Inferior parietal cortex (tissue), 1 donor: ENCODE measurements around the gene DPEP3.

Experiments
- DNase-seq: peaks from one replicate; pipeline ENCODE4 v3.0.0-alpha.2; 2016; ENCODE audit errors: extremely low spot score

DPEP3 gene

DNA sequence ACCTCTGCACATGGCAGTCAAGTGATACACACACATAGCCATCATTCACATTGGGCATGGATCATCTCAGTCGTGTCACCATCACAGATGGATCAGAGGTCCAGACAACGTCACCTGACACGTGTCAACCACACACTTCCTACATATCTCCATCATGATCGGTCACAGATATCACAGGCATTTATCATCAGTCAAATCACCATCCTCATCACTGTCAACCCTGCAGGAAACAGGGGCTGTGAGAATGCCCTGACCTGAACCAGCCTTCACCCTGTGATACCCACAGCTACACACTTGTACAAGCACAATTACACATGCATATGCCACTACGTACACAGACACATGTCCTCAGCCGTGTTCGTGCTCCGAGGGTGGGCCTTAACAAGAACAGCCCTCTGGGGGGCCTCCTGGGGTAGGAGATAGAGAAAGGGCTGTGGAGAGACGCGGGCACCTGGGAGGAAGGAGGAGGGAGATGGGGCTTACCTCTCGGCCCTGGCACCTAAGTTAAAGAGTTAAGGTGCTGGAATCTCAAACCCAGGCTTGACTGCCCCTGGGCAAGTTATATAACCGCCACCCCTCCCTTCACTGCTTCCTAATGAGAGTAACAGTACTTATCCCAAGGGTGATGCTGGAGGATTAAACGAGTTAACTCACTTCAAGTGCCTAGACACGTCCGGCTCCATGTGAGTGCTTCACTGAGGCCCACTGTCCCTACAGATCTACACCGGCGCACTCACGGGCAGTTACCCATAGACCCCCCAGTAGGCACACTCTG, 12.9 kb downstream of the DPEP3 start:
- no peak for DNase-seq

DNA sequence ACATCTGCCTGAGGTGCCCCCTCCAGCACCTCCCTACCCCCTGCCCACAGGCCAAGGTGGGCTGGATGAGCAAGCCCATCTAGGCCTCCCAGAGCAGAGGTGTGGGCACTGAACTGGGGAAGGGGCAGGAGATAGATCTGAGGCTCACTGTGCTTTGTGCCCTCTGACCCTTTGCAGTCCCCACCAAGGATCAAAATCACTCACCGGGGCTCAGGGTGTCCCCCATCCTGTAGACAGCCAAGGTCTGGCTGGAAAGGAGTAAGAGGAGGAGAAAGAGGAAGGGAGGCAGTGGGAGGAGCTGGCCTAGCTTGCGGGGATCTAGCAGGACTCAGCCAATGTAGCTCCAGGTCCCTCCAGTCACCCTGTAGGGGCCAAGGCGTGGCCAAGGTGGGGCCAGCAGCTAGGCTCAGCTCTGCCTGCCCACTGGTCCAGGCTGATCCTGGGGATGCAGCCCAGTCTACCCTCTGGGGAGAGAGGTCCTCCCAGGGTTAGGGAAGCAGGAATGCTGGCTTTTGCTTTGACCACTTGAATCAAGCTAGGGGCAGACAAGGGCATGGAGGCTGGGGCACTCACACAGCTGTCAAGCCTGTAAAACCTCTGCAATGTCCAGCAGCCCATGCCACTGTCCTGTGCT, 13.6 kb downstream of the DPEP3 start:
- DNase-seq, result no peak

DNA sequence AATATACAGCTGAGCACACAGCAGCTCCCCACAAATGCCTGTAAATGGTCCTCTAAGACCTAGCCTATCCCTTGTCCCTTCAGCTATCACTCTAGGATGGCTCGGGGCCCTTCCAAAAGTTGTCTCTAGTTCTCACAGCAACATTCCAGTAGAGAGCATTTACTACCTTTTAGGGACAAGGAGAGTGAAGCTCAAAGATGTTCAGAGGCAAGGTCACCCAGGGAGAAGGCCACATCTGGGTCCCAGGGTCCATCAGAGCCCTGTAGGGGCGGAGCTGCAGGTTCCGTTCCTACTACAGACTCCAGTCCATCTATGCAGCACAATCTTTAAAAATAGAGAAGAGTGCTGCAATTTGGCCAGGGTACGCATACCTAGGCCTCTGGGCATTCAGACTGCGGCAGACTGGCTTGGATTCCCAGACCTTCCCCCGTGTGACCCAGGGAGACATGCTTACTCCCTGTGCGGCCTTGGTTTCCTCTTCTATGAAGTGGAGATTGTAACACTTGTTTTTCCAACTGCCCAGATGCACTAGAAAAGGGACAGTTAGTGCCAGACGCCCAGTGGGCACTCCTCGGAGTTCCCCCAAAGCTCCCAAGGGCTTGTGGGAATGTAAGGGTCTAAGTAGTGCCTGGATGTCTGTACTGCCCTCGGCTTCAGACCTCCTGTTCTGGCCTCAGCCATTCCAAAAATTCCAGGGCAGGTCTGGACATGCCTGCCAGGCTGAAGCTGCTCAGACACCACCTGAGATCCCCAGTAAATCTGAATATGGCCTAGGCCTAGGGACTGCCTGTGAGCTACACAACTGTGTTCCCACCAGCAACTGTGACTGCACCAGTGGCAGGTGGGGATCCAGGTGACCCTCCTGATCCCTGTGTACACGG, 14.4 kb downstream of the DPEP3 start:
- DNase-seq, result no peak

DNA sequence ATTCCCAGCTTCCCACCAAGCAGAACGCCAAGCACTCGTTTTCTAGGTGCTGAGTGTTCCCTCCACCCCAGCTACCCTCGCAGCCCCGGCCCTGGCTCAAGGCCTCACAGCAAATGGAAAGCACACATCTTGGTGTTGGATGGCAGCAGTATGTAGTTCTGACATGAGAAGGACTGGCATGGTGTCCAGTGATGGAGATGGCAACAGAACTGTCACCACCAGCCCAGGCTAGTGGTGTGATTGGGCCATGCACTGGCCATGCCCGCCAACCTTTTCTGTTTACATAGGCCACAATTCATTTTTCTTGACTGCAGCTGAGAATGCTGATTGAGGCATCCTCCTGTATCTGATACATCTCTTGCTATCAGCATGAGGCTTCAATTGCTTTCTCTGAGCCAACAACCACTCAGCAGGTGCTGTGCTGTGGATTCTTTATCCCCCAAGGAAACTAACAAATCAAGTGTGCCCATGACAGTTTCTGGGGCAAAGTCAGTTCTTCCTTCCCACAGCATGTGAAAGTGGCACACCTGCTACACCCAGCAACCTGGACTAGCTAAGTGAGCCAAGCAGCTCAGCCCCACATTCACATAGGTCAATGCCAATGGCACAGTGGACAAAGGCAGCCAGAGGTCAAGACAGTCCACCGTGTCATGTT, 15.7 kb downstream of the DPEP3 start:
- DNase-seq, result no peak

DNA sequence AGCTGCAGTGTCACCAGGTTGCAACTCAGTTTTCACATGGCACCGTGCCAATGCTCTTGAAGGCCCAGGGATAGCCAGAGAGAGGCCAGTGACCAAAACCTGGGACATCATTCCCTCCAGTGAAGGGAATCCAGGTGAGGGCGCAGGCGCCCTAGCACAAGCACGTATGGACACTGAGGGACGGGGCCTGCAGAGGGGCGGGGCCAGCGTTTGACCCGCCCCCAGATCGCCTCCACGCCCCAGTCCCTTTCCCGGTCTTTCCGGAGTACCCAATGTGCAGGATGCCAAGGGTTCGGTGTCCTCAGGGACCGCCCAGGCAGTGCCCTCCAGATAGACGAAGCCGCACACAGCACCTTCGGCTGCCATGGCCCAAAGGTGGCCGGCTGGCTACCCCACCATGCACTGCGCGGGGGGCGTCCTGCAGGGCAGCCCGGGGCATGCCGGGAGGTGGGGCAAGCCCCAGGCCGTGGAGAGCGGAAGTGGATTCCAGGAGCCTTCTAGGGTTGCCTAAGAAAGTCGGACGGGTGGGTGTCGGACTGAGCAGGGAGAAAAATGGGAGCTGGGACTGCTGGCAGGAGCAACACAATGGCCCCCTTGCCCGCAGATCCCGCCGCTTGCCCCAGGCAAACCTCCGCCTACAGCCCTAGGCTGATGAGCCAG, 16.5 kb downstream of the DPEP3 start:
- no peak for DNase-seq

DNA sequence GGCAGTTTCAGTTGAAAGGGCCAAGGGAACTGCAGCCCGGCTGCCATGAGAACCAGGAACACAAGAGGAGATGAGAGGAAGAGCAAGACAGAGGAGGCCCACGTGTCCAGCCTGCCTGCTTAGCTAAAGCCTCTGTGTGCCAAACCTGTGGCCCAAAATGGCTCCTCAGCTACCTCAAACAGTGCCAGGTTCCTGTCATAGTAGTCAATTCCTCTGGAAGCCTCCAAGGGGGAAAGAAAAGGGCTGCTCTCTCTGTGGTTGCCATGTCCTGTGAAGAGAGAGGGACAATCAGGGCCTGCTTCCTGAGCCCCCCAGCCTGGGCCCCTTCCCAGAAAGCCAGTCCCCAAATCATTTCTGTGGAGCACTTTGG, 17.0 kb downstream of the DPEP3 start:
- no peak for DNase-seq

DNA sequence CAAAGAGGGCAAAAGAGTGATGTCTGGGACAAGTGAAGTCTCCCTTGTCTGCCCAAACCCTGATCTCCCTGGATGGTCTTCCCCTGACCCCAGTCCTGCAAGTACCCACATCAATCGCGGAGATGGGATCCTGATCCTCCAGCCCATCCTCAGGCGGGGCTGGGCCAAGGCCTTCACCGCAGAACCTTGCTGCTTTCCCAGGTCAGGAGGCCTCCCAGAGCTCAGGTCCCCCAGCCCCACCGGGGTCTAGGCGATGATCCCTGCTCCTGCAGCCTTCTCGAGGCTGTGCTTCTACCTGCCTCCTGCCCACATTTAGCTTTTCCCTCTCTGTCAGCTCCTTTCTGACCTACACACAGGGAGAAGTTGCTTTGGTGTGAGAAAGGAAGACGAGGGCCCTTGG, 18.2 kb downstream of the DPEP3 start:
- DNase-seq, result no peak

DNA sequence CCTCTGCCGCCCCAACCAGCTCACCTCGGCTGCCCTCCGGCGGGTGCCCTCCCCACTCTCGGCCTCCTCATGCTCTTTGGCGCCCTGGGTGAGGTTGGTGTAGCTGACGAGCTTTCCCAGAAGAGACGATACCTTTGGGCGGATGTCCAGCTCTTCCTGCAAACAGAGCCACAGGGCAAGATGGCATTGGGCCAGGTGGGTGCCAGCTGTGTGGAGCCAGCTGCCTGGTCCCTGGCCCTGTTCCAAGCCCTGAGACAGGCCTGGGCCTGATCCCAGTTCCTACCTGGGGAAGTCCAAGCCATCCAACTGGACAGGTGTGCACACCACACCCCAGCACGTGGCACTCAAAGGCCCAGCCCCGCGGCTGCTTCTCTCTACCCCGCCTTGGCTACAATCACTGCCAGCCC, 18.7 kb downstream of the DPEP3 start:
- DNase-seq, result no peak

DNA sequence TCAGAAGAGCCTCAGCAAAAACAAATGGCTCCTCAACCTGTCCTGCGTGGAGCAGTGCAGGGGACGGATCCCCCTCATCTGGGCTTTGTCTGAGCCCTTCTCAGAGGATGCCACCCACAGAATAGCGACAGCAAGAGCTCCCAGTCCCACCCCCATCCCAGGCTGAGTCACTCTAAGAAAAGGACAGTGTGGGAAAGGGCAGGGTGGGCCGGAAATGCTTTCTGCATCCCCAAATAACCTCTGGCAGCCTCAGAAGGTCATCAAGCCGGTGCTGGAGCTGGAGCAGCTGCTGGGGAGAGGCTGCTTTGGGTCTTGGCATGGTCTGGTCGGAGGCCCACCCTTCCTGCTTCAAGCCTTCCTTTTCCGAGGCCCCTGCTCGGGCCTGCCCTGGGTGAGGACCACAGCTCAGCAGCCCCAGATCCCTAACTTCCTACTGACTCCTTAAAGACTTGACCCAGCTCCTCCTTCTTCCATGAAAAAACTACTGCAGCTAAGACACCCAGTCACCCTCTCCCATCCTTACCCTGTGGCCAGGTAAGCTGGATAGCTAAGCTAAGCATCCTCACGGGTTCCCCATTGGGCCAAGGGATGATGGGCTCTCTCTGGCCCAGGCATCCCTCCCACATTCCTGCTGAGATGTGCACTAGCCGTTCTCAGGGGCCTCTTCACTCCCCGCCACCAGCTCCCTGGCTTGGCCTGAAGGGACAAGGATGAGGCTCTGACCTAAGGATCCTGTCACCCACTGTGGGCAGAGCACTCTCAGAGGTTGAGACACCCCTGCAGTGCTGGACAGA, 20.6 kb downstream of the DPEP3 start:
- no peak for DNase-seq

DNA sequence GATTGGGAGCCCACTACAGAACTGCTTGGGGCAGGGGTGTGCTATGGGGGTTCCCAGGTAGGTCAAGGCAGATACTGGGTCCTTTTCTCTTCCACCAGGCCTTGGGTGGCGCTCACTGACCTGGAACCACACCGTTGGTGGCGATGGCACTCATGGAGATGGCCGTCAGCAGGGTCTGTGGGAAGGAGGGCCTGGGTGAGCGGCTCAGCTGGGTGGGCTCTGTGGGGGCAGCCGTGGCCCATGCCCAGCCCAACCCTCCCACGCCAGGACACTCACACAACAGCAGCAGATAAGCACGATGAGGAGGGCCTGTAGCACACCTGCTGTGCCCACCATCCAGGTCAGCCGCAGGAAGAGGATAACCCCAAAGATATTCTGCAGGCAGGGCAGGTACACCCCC, 22.7 kb downstream of the DPEP3 start:
- DNase-seq, result no peak

DNA sequence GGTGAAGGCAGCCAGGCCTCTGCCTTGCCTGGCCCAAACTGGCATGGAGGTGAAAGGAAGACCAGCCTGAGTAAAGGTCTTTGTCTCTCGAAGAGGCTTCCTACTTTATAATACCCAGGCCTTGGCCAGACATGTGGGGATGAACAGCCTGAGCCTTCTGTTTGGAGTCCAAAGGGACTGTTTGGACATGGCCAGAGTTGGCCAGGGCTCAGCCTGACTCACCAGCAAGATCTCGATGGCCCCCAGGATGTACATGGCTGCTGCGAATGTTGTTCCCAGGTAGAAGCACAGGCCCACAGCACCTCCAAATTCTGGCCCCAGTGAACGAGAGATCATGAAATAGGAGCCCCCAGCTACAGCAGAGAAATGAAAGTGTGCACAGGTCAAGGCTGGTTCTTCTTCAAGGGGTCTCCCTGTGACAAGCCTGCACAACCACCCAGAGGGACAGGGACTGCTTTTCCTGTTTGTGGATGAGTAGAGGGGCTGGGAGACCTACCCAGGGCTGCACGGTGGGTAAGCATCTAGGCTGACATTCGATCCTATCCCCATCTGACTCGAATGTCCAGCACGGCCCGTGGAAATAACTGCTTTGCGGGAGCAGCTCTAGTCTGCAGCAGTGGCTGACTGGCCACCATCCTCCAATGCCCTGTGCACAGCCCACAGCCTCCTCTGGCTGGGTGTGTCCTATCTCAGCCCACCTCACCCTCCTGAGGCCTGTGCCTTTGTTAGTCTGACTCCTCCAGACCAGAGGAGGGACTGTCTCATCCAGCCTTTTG, 25.7 kb downstream of the DPEP3 start:
- DNase-seq, result no peak

DNA sequence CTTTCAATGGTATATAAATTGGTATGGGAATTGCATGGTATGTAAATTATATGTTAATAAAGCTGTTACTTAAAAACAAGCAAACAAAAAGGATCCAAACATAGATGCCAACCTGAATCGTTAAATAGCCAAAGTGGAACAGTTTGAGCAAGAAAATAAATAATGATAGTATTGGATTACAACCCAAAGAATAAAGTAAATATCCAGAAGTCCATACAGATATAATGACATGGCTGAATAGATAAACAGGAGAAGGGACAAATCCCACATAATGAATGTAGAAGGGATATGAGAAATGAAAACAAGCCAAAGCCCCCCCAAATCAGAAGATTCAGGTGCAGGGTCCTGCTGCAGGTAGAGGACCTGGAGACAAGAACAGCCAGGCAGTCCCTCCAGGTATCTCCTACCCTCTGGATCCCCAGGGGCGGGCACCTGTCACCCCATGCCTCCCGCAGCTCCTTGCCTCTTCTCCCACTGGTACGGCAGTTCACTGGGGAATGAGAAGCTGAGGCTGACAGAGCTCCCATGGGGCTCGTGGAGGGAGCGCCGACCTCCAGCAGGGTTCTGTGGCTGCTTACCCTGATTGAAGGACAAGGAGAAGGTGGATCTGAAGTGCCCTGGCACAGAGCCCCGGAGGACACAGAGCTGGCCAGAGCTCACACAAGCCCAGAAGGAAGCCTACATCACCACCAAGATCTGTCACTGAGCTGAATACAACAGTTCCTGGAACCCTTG, 26.5 kb downstream of the DPEP3 start:
- DNase-seq, result no peak

DNA sequence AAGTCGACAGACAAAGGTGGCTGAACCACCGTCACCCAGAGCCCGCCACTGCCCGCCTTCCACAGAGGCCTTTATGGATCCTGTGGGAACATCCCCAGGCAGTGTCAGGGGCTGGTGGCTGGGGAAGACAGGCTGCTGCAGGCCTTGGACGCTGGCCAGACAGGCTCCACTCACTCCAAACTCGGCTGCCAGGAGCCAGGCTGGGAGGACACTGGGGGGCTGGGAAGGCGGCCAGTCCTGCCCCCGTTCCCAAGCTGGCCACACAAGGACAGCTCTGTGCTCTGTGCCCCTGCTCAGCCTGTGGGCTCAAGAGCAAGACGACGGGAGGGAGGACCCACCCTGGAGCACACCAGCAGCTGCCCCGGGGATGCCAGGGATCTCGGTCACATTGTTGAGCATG, 28.8 kb downstream of the DPEP3 start:
- DNase-seq, result peak; percentile 67

DNA sequence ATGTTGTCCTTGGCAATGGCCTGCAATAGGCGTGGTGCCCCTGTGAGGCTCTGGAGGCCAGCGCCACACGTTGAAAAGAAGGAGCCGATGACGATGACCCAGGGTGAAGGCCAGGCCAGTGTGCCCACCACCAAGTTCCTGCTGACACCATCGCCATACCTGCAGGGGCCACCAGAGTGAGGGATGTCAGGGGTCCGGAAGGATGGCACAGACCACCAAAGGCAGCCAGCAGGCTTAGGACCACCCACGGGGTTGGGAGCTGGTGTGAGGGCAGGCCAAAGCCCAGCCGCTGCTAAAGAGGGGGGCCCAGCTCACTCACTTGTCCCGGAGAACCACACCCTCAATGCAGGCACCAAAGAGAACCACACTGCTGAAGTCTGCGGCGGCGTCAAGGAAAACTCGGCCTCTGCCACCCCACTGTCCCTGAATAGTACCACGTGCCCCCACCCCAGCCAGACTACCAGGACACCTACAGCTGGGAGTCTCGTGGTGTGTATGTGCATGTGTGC, 29.9 kb downstream of the DPEP3 start:
- no peak for DNase-seq

DNA sequence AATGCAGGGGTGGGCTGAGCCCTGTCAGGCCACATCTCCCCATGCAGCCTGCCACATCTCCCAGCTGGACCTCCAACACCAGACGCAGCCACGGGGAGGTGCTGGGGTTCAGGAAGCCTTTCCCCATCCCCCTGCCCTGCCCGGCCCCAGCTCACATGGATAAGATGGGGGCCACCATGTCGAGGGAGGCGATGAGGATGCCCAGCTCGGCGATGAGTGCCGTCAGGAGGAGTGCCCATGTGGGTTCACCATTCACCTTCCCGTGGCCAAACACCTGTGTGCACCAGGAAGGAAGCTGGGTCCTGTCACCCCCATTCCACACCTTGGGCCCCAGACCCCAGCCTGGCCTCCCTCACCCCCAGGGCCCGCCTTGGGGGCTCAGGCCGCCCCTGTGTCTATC, 30.7 kb downstream of the DPEP3 start:
- no peak for DNase-seq

DNA sequence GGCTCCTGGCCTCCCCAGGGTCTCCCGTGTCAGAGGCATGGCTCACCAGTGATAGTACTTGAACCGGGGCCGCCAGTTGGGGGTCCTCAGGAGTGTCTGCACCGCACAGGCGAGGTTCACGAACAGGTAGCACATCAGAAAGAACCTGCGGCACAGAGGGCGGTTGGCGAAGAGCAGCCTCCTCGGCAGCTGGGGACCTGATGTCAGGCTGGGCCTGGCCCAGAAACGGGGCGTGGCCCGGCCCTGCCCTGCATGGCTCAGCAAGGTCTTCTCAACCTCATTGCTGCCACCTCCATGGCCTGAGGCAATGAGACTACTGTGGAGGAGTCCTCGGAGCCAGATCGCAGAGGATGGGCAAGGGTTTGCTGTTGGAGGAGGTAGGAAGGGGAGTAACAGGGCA, 32.3 kb downstream of the DPEP3 start:
- DNase-seq, result no peak

DNA sequence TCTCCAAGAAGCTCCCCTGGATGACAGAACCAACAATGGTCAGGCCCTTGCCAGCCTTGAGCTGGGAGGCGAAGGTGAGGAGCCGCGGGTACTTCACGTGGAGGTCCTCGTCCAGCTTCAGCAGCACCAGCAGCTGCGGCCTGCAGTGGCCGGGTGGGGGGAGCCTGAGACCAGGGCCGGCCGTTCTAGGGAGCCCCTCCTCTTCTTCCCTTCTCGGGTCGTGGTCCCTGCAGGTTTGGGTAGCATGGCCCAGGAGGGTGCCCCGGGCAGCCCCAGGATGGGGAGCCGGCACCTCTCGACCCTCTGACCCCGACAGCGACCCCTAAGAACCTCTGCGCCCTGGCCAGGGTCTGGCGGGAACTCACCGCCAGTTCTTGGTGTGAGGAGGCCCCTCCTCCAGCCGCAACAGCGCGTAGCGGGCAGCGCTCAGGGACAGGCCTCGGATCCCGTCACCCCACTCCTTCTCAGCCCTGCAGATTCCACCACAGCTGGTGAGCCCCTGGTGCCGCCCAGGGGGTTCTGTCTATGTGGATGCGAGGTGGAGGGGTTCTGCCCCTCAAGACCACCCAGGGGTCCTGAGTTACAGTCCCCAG, 33.2 kb downstream of the DPEP3 start:
- no peak for DNase-seq

DNA sequence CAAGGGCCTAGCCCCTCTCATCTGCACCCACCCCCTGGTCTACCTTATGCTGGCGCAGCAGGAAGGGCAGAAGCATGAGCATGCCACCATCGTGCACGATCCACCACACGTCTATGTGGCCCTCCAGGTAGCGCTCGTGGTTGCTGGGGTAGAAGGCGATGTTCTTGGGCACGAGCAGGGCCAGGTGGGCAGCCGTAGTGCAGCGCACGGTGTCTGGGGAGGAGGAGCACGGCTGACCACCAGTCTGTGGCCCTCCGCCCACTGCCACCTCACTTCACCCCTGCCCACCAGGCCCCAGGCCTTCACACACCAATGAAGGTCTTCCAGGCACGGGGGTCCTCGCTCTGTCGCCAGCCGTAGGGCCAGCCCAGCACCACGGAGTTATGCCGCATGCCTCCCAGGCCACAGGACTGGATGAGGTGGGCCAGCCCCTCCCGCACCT, 34.1 kb downstream of the DPEP3 start:
- no peak for DNase-seq
